Measurements from ENCODE around the gene PTPN12.
"Not testable (repeated sequence)": the region's sequence is repeated elsewhere in the genome, so short reads cannot be mapped to it uniquely, and the experiment has no call there.

The PTPN12 gene

GRCh38 chr7:77537136-77537777 lies at the start of gene PTPN12:
PTPN12 (plus strand) TSS chr7:77537295; CDS start chr7:77537547, 252 bp downstream.
- Mint-ChIP-seq H3K36me3 (ENCODE audit: low read depth) (peaks cover 35% of the 10 kb centered on the region), H3K27ac (peak within 1 kb of the TSS; percentile 91)
- intact Hi-C loops (cut with micrococcal nuclease), result loop anchor here (2.0 to 5.0 kb wide), 3 partner anchors 34 to 110 kb away; no protein-coding TSS in a partner anchor

GRCh38 chr7:77488986-77489385 lies 48.1 kb upstream of the PTPN12 start:
- H3K27ac Mint-ChIP-seq, result no peak overlapping the region
- intact Hi-C loops (cut with micrococcal nuclease), result no loop called here
- no peaks in the 10 kb centered on the region for H3K27me3 Mint-ChIP-seq
- peaks cover 12% of the 10 kb centered on the region for H3K9me3 Mint-ChIP-seq
- H3K4me3 Mint-ChIP-seq, result no peak overlapping the region
- H3K36me3 Mint-ChIP-seq (ENCODE audit: low read depth), result peaks cover 2% of the 10 kb centered on the region
- no peaks in the 10 kb centered on the region for H3K4me1 Mint-ChIP-seq (ENCODE audit: low read depth)

More at GRCh38 chr7:77537136-77537777, at the start of gene PTPN12:
- Mint-ChIP-seq H3K4me3 (peak within 1 kb of the TSS; percentile 92), H3K27me3 (no peaks in the 10 kb centered on the region), H3K9me3 (no peaks in the 10 kb centered on the region), H3K4me1 (ENCODE audit: low read depth) (peaks cover 46% of the 10 kb centered on the region)

- peaks cover 26% of the 10 kb centered on the region for H3K9me3 Mint-ChIP-seq
- H3K4me3 Mint-ChIP-seq, result no peak overlapping the region
- peaks cover 11% of the 10 kb centered on the region for H3K4me1 Mint-ChIP-seq (ENCODE audit: low read depth)
- no peak overlapping the region for H3K27ac Mint-ChIP-seq
- intact Hi-C loops (cut with micrococcal nuclease), result no loop called here
- H3K27me3 Mint-ChIP-seq, result no peaks in the 10 kb centered on the region
- H3K36me3 Mint-ChIP-seq (ENCODE audit: low read depth), result peaks cover 4% of the 10 kb centered on the region
These were observed 40.0 kb upstream of the PTPN12 start for GRCh38 chr7:77497079-77497478.

DNA sequence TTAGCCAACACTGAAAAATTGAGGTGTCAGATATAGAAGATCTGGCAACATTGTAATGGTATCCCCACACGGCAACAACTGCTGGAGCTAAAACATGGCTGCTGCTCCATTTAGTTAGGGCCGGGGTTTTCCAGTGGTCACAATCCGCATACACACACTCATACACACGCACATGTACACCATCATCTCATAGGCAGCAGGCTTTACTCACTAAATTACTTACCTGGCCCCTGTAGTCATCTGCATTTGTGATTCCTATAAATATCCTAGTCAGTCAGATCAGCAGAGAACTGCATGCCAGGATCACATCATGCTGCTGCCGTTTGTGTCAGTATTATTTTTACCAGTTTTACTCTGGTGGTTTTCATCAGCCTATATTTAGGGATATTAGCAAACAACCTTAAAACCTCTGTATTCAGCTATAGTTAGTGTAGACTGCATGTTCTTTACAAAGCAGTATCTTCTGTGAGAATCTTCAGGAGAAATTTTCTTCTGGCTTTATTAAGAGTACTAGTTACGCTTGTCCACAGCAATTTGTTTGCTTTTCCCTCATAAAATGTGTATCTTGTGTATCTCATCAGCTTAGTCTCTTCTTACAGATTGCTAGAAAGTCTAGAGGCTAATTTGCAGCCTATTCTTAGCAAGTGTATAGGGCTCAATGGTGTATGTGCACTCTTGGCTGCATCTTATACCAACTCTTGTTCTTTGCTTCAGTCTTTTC lies 38.3 kb upstream of the PTPN12 start:
- peaks cover 4% of the 10 kb centered on the region for H3K36me3 Mint-ChIP-seq (ENCODE audit: low read depth)
- peaks cover 16% of the 10 kb centered on the region for H3K9me3 Mint-ChIP-seq
- no peak overlapping the region for H3K4me3 Mint-ChIP-seq
- peaks cover 11% of the 10 kb centered on the region for H3K4me1 Mint-ChIP-seq (ENCODE audit: low read depth)
- intact Hi-C loops (cut with micrococcal nuclease), result no loop called here
- no peak overlapping the region for H3K27ac Mint-ChIP-seq
- H3K27me3 Mint-ChIP-seq, result no peaks in the 10 kb centered on the region

- Mint-ChIP-seq H3K36me3 (ENCODE audit: low read depth) (no peaks in the 10 kb centered on the region), H3K9me3 (no peaks in the 10 kb centered on the region), H3K27me3 (no peaks in the 10 kb centered on the region), H3K4me3 (peak overlapping the region; percentile 1), H3K4me1 (ENCODE audit: low read depth) (peaks cover 11% of the 10 kb centered on the region), H3K27ac (peak overlapping the region; percentile 72)
- intact Hi-C loops (cut with micrococcal nuclease), result no loop called here
These were observed 35.9 kb upstream of the PTPN12 start for GRCh38 chr7:77501192-77501515.

GRCh38 chr7:77504951-77505350 lies 32.1 kb upstream of the PTPN12 start:
- no peak overlapping the region for H3K4me3 Mint-ChIP-seq
- no peaks in the 10 kb centered on the region for H3K27me3 Mint-ChIP-seq
- H3K36me3 Mint-ChIP-seq (ENCODE audit: low read depth), result no peaks in the 10 kb centered on the region
- intact Hi-C loops (cut with micrococcal nuclease), result no loop called here
- H3K4me1 Mint-ChIP-seq (ENCODE audit: low read depth), result peaks cover 11% of the 10 kb centered on the region
- no peak overlapping the region for H3K27ac Mint-ChIP-seq
- H3K9me3 Mint-ChIP-seq, result no peaks in the 10 kb centered on the region

GRCh38 chr7:77506899-77507298 lies 30.2 kb upstream of the PTPN12 start:
- no peaks in the 10 kb centered on the region for H3K4me1 Mint-ChIP-seq (ENCODE audit: low read depth)
- no peak overlapping the region for H3K4me3 Mint-ChIP-seq
- intact Hi-C loops (cut with micrococcal nuclease), result no loop called here
- no peaks in the 10 kb centered on the region for H3K36me3 Mint-ChIP-seq (ENCODE audit: low read depth)
- H3K9me3 Mint-ChIP-seq, result no peaks in the 10 kb centered on the region
- H3K27ac Mint-ChIP-seq, result no peak overlapping the region
- H3K27me3 Mint-ChIP-seq, result no peaks in the 10 kb centered on the region

DNA sequence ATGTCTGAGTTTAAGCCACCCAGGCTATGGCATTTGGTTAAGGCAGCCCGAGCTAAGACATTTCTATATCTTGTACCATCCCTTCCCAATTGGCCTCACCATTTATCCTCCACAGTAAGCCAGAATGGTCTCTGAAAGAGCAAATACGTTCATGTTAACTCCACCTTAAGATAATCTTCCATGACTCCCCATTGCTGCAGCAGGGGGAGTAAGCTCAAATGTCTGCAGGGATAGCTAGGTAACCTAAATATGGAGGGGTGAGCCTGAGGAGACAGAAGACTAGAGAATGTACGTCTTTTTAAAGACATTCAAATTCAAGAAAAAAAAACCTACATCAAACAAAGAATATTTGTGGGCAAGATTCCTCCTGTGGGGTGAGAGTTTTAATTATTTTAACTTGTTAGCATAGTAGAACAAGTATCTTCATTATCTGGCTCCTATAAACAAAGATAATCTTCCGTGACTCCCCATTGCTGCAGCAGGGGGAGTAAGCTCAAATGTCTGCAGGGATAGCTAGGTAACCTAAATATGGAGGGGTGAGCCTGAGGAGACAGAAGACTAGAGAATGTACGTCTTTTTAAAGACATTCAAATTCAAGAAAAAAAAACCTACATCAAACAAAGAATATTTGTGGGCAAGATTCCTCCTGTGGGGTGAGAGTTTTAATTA lies 24.0 kb upstream of the PTPN12 start:
- H3K27me3 Mint-ChIP-seq; H3K27ac Mint-ChIP-seq; H3K4me1 Mint-ChIP-seq (ENCODE audit: low read depth); H3K36me3 Mint-ChIP-seq (ENCODE audit: low read depth); H3K4me3 Mint-ChIP-seq; H3K9me3 Mint-ChIP-seq; intact Hi-C loops (cut with micrococcal nuclease): not testable (repeated sequence)

GRCh38 chr7:77516085-77516484 lies 21.0 kb upstream of the PTPN12 start:
- H3K4me1 Mint-ChIP-seq (ENCODE audit: low read depth), result peaks cover 2% of the 10 kb centered on the region
- no peaks in the 10 kb centered on the region for H3K9me3 Mint-ChIP-seq
- H3K4me3 Mint-ChIP-seq, result no peak overlapping the region
- intact Hi-C loops (cut with micrococcal nuclease), result no loop called here
- H3K27ac Mint-ChIP-seq, result no peak overlapping the region
- no peaks in the 10 kb centered on the region for H3K27me3 Mint-ChIP-seq
- no peaks in the 10 kb centered on the region for H3K36me3 Mint-ChIP-seq (ENCODE audit: low read depth)

- intact Hi-C loops (cut with micrococcal nuclease), result no loop called here
- H3K9me3 Mint-ChIP-seq, result no peaks in the 10 kb centered on the region
- peaks cover 11% of the 10 kb centered on the region for H3K4me1 Mint-ChIP-seq (ENCODE audit: low read depth)
- H3K36me3 Mint-ChIP-seq (ENCODE audit: low read depth), result no peaks in the 10 kb centered on the region
- no peak overlapping the region for H3K27ac Mint-ChIP-seq
- no peaks in the 10 kb centered on the region for H3K27me3 Mint-ChIP-seq
- H3K4me3 Mint-ChIP-seq, result no peak overlapping the region
These were observed 16.8 kb upstream of the PTPN12 start for GRCh38 chr7:77520261-77520660.

DNA sequence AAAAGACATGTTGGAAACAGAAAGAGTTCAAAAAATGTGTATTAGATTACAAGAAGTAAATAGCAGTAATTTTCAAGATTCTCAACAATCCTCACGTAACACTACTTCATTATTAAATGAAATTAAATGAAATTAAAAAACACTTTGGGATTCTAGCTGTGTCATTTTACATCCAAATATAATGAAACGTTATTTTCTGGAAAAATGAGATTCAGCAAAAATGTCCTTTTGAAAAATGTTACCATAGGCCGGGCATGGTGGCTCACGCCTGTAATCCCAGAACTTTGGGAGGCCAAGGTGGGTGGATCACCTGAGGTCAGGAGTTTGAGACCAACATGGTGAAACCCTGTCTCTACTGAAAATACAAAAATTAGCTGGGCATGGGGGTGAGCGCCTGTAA lies 15.6 kb upstream of the PTPN12 start:
- H3K27me3 Mint-ChIP-seq; H3K36me3 Mint-ChIP-seq (ENCODE audit: low read depth); intact Hi-C loops (cut with micrococcal nuclease); H3K9me3 Mint-ChIP-seq: not testable (repeated sequence)
- peak overlapping the region; percentile 18 for H3K4me3 Mint-ChIP-seq
- peak overlapping the region; percentile 35 for H3K27ac Mint-ChIP-seq
- peaks cover 16% of the 10 kb centered on the region for H3K4me1 Mint-ChIP-seq (ENCODE audit: low read depth)

- no peaks in the 10 kb centered on the region for H3K36me3 Mint-ChIP-seq (ENCODE audit: low read depth)
- intact Hi-C loops (cut with micrococcal nuclease), result no loop called here
- H3K4me1 Mint-ChIP-seq (ENCODE audit: low read depth), result peaks cover 16% of the 10 kb centered on the region
- no peaks in the 10 kb centered on the region for H3K9me3 Mint-ChIP-seq
- H3K4me3 Mint-ChIP-seq, result no peak overlapping the region
- H3K27ac Mint-ChIP-seq, result peak overlapping the region; percentile 28
- no peaks in the 10 kb centered on the region for H3K27me3 Mint-ChIP-seq
These were observed 12.4 kb upstream of the PTPN12 start for GRCh38 chr7:77524731-77525130.

DNA sequence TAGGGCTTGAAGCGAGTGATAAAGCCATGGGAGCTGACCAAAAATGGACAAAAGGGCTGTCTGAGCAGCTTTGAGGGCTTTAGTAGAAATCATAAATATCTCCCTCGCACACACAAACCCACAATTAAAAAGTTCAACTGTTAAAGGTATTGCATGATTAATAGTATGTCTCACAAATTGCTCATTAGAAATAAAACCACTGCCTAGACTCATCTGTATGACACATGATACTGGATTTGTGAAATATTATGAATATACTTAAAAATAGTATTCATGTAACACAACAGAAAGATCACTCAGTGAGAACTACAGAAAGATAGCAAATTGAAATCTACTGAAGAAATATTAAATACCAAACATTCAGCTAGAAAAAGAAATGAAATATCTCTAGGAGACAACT lies 11.9 kb upstream of the PTPN12 start:
- H3K4me1 Mint-ChIP-seq (ENCODE audit: low read depth), result peaks cover 21% of the 10 kb centered on the region
- intact Hi-C loops (cut with micrococcal nuclease), result no loop called here

GRCh38 chr7:77528368-77528767 lies 8.7 kb upstream of the PTPN12 start:
- intact Hi-C loops (cut with micrococcal nuclease), result no loop called here
- no peaks in the 10 kb centered on the region for H3K27me3 Mint-ChIP-seq
- H3K9me3 Mint-ChIP-seq, result no peaks in the 10 kb centered on the region
- no peak overlapping the region for H3K27ac Mint-ChIP-seq
- no peaks in the 10 kb centered on the region for H3K36me3 Mint-ChIP-seq (ENCODE audit: low read depth)
- no peak overlapping the region for H3K4me3 Mint-ChIP-seq
- peaks cover 42% of the 10 kb centered on the region for H3K4me1 Mint-ChIP-seq (ENCODE audit: low read depth)

More for the DNA sequence above, 11.9 kb upstream of the PTPN12 start:
- Mint-ChIP-seq H3K27me3 (no peaks in the 10 kb centered on the region), H3K27ac (peak overlapping the region; percentile 28), H3K9me3 (no peaks in the 10 kb centered on the region), H3K4me3 (no peak overlapping the region), H3K36me3 (ENCODE audit: low read depth) (no peaks in the 10 kb centered on the region)
